ENCODE results near the gene HERC4. TPM values are rescaled to one million over a fixed set of nuclear protein-coding genes. Genes with fewer than 3 reads are reported as not detected.

Gene HERC4
- total RNA-seq, 1 experiment from 2014 or later = 39.4 TPM

DNA sequence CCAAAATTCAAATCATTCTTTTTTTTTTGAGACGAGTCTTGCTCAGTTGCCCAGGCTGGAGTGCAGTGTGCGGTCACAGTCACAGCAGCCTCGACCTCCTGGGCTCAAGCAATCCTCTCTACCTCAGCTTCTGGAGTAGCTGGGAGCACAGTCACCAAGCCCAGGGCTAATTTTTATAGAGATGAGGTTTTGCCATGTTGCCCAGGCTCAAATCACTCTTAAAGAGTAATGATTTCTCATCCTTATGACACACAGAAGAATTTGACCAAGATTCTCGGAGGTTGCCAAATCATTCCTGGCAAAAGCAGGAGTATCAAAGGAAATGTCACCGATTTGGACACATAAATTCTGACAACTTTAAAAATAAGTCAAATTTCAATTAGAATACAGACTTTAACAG lies 151.5 kb downstream of the HERC4 start:
- DNase-seq (ENCODE audit: low spot score) (no peak), ATAC-seq (no peak)
- Mint-ChIP-seq H3K9me3 (no peaks in the 10 kb centered on the region), H3K4me3 (no peak overlapping the region), H3K36me3 (peaks cover 6% of the 10 kb centered on the region), H3K4me1 (0 out of 2 replicates have a peak, but pooled peaks cover 4% of the 10 kb centered on the region), H3K27me3 (ENCODE audit: low read depth) (no peaks in the 10 kb centered on the region), H3K27ac (no peak overlapping the region)
- TF ChIP-seq, protein P1, sequence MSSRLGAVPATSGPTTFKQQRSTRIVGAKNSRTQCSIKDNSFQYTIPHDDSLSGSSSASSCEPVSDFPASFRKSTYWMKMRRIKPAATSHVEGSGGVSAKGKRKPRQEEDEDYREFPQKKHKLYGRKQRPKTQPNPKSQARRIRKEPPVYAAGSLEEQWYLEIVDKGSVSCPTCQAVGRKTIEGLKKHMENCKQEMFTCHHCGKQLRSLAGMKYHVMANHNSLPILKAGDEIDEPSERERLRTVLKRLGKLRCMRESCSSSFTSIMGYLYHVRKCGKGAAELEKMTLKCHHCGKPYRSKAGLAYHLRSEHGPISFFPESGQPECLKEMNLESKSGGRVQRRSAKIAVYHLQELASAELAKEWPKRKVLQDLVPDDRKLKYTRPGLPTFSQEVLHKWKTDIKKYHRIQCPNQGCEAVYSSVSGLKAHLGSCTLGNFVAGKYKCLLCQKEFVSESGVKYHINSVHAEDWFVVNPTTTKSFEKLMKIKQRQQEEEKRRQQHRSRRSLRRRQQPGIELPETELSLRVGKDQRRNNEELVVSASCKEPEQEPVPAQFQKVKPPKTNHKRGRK (CRISPR knock-in tag; IDR thresholded peaks at IDR 0.05; ENCODE audit: borderline replicate concordance) = no peak
- TF ChIP-seq ZNF121 (CRISPR knock-in tag; IDR thresholded peaks at IDR 0.05) = peak; percentile 58; the same call in 1 of the 2 replicates
- ChIA-PET CTCF (no interaction called here), POLR2A (no interaction called here)

DNA sequence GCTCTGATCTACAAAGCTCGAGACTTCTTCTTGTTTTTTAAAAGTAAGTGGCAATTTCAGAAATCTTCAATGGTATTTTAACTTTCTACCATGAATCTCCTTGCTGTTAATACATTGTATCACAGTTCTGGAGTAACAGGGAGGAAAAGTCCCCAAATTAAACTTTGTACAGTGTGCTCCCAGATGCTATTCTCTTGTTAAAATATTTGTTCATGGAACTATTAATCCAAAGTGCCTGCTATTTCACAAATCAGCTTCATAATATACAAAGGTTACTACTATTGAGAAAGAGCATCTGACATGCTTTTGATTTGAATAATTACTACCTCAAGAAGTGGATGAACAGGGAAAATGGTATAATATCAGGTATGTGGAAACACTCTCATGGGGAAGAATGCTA lies 154.0 kb downstream of the HERC4 start:
- TF ChIP-seq PRRX2 (CRISPR knock-in tag; IDR thresholded peaks at IDR 0.05) (no peak), ZNF671 (CRISPR knock-in tag; IDR thresholded peaks at IDR 0.05) (no peak), ESRRA (CRISPR knock-in tag; IDR thresholded peaks at IDR 0.05; ENCODE audit: borderline replicate concordance) (no peak), TEAD1 (CRISPR knock-in tag; IDR thresholded peaks at IDR 0.05) (no peak)
- TF ChIP-seq, protein P2, sequence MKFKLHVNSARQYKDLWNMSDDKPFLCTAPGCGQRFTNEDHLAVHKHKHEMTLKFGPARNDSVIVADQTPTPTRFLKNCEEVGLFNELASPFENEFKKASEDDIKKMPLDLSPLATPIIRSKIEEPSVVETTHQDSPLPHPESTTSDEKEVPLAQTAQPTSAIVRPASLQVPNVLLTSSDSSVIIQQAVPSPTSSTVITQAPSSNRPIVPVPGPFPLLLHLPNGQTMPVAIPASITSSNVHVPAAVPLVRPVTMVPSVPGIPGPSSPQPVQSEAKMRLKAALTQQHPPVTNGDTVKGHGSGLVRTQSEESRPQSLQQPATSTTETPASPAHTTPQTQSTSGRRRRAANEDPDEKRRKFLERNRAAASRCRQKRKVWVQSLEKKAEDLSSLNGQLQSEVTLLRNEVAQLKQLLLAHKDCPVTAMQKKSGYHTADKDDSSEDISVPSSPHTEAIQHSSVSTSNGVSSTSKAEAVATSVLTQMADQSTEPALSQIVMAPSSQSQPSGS (CRISPR knock-in tag; IDR thresholded peaks at IDR 0.05; ENCODE audit: borderline replicate concordance, low read depth) = no peak
- TF ChIP-seq, protein P3, sequence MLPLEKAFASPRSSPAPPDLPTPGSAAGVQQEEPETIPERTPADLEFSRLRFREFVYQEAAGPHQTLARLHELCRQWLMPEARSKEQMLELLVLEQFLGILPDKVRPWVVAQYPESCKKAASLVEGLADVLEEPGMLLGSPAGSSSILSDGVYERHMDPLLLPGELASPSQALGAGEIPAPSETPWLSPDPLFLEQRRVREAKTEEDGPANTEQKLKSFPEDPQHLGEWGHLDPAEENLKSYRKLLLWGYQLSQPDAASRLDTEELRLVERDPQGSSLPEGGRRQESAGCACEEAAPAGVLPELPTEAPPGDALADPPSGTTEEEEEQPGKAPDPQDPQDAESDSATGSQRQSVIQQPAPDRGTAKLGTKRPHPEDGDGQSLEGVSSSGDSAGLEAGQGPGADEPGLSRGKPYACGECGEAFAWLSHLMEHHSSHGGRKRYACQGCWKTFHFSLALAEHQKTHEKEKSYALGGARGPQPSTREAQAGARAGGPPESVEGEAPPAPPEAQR (CRISPR knock-in tag; IDR thresholded peaks at IDR 0.05) = no peak
- H3K36me3 Mint-ChIP-seq = peaks cover 19% of the 10 kb centered on the region
- ChIA-PET POLR2A (no interaction called here), CTCF (interaction anchor here (2.0 kb wide), 1 partner anchor 133 kb away, joined by 7 read pairs; no protein-coding TSS in a partner anchor)
- H3K27ac Mint-ChIP-seq = no peak overlapping the region; the same call in 1 of the 2 replicates
- no peak for DNase-seq (ENCODE audit: low spot score)
- no peak for ATAC-seq
- H3K27me3 Mint-ChIP-seq (ENCODE audit: low read depth) = no peaks in the 10 kb centered on the region
- peaks cover 10% of the 10 kb centered on the region; the same call in 1 of the 2 replicates for H3K4me1 Mint-ChIP-seq
- H3K4me3 Mint-ChIP-seq = no peak overlapping the region
- H3K9me3 Mint-ChIP-seq = no peaks in the 10 kb centered on the region

DNA sequence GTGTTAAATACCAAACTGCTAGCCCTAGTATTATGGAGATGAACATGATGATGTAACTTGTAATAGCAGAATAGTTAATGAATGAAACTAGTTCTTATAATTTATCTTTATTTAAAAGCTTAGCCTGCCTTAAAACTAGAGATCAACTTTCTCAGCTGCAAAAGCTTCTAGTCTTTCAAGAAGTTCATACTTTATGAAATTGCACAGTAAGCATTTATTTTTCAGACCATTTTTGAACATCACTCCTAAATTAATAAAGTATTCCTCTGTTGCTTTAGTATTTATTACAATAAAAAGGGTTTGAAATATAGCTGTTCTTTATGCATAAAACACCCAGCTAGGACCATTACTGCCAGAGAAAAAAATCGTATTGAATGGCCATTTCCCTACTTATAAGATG lies 157.4 kb downstream of the HERC4 start:
- Mint-ChIP-seq H3K9me3 (no peaks in the 10 kb centered on the region), H3K27ac (peak overlapping the region; percentile 73; the same call in 1 of the 2 replicates), H3K4me1 (peaks cover 10% of the 10 kb centered on the region; the same call in 1 of the 2 replicates), H3K4me3 (no peak overlapping the region), H3K27me3 (ENCODE audit: low read depth) (no peaks in the 10 kb centered on the region), H3K36me3 (peaks cover 41% of the 10 kb centered on the region)
- TF ChIP-seq FOXK1 (CRISPR knock-in tag; IDR thresholded peaks at IDR 0.05) (no peak), ZNF219 (CRISPR knock-in tag; IDR thresholded peaks at IDR 0.05; ENCODE audit: borderline replicate concordance) (no peak)
- TF ChIP-seq, protein P4, sequence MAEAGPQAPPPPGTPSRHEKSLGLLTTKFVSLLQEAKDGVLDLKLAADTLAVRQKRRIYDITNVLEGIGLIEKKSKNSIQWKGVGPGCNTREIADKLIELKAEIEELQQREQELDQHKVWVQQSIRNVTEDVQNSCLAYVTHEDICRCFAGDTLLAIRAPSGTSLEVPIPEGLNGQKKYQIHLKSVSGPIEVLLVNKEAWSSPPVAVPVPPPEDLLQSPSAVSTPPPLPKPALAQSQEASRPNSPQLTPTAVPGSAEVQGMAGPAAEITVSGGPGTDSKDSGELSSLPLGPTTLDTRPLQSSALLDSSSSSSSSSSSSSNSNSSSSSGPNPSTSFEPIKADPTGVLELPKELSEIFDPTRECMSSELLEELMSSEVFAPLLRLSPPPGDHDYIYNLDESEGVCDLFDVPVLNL (CRISPR knock-in tag; IDR thresholded peaks at IDR 0.05; ENCODE audit: borderline replicate concordance, low read depth) = no peak
- TF ChIP-seq, protein P5, sequence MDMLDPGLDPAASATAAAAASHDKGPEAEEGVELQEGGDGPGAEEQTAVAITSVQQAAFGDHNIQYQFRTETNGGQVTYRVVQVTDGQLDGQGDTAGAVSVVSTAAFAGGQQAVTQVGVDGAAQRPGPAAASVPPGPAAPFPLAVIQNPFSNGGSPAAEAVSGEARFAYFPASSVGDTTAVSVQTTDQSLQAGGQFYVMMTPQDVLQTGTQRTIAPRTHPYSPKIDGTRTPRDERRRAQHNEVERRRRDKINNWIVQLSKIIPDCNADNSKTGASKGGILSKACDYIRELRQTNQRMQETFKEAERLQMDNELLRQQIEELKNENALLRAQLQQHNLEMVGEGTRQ (CRISPR knock-in tag; IDR thresholded peaks at IDR 0.05) = no peak
- TF ChIP-seq, protein P6, sequence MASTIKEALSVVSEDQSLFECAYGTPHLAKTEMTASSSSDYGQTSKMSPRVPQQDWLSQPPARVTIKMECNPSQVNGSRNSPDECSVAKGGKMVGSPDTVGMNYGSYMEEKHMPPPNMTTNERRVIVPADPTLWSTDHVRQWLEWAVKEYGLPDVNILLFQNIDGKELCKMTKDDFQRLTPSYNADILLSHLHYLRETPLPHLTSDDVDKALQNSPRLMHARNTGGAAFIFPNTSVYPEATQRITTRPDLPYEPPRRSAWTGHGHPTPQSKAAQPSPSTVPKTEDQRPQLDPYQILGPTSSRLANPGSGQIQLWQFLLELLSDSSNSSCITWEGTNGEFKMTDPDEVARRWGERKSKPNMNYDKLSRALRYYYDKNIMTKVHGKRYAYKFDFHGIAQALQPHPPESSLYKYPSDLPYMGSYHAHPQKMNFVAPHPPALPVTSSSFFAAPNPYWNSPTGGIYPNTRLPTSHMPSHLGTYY (CRISPR knock-in tag; IDR thresholded peaks at IDR 0.05) = no peak
- POLR2A ChIA-PET = no interaction called here
- DNase-seq (ENCODE audit: low spot score) (no peak), ATAC-seq (no peak)
- CTCF ChIA-PET = interaction anchor here (2.6 kb wide), 1 partner anchor 62 kb away, joined by 10 read pairs; no protein-coding TSS in a partner anchor

Data from WTC11 (cell line).